ENCODE results near the gene PTTG1. TPM values are rescaled to one million over a fixed set of nuclear protein-coding genes. Genes with fewer than 3 reads are reported as not detected.

PTTG1 gene
- total RNA-seq, 1 experiment from 2014 or later, result 183 TPM

DNA sequence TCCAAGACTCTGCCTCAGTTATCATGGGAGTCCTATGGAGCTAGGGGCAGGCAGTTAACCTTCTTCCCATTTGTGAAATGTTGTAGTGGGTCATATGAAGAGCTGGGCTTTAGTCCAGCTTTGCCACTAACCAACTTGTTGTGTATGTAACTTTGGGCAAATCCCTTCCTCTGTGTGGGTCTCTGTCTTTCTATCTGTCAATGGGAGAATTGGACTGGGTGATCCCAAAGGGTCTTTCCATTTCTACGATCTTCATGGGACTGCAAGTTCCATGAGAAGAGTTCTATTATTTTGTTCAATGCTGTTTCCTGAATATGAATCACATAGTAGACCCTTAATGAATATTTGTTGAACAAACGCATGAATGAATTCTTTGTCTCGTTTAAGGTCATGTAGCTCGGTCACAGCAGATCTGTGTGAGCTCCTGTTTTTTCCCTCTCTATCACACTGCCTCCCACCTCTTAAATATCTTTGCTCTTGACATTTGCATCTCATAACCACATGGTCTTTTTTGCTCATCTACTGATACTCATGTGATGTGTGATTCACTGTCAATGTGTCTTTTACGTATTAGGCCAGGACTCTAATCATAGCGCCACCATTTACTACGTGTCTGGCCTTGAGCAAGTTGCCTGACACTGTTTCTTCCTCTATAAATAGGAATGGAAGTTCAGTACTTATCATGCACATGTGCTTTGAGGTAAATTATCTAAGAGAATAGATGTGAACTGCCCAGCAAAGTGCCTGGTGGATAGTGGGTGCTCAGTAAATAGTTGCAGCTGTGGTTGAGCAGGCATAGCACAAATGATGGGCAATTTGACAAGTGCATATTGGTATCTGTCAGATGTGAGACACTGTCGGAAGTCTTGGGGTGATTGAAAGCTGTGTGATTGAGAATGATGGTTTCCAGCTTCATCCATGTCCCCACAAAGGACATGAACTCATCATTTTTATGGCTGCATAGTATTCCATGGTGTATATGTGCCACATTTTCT is 37.4 kb downstream of the PTTG1 start:
- Histone ChIP-seq H3K4me3 (replicated peaks in 1 of 2; ENCODE audit: low read depth in 1 of 2, low read length in 2 of 2) (no peak overlapping the region), H3K4me2 (ENCODE audit: low read length) (no peak overlapping the region), H3K27ac (ENCODE audit: low read depth, low read length) (no peak overlapping the region), H4K20me1 (ENCODE audit: insufficient read depth) (no peaks in the 10 kb centered on the region), H3K9me3 (ENCODE audit: control insufficient read depth in 1 of 2, insufficient read depth in 1 of 2, low read depth in 1 of 2, low read length in 2 of 2) (no peaks in the 10 kb centered on the region), H3K4me1 (ENCODE audit: control insufficient read depth in 1 of 2, insufficient read depth in 2 of 2, low read length in 2 of 2) (no peaks in the 10 kb centered on the region), H3K79me2 (ENCODE audit: insufficient read depth, low read length) (no peaks in the 10 kb centered on the region), H2AFZ (ENCODE audit: low read depth, low read length, poor library complexity, severe bottlenecking) (no peak overlapping the region), H3K27me3 (ENCODE audit: insufficient read depth, low read length) (peaks cover 18% of the 10 kb centered on the region; the same call in 1 of the 2 replicates), H3K9me2 (ENCODE audit: insufficient read depth) (no peaks in the 10 kb centered on the region), H3K36me3 (ENCODE audit: control insufficient read depth in 1 of 2, insufficient read depth in 2 of 2, low read length in 2 of 2) (no peaks in the 10 kb centered on the region), H3K9ac (ENCODE audit: low read length) (no peak overlapping the region)
- DNase-seq (ENCODE audit: low read depth, low spot score) (no peak), ATAC-seq (no peak)
- ChIA-PET POLR2A (no interaction called here), RAD21 (ENCODE audit: low non-redundant PET in 1 of 2, low total read pairs in 2 of 2, uncharacterized antibody in 2 of 2, unreplicated experiment in 2 of 2) (no interaction called here), CTCF (interaction anchor here (1.2 kb wide), 1 partner anchor 21 kb away, joined by 3 read pairs; no protein-coding TSS in a partner anchor)
- BruUV-seq (replicated peaks), result no TSS peak
- intact Hi-C loops (cut with micrococcal nuclease), result no loop called here
- TF ChIP-seq TCF7L2 (IDR thresholded peaks at IDR 0.05; ENCODE audit: borderline replicate concordance, extremely low read depth, insufficient read depth, insufficient read length), result no peak
- TF ChIP-seq SIN3A (IDR thresholded peaks at IDR 0.05; ENCODE audit: low read depth), result no peak
- TF ChIP-seq ZNF274 (IDR thresholded peaks at IDR 0.05; ENCODE audit: low read depth, low read length), result no peak
- no peak for TF ChIP-seq ZFX (IDR thresholded peaks at IDR 0.05)
- no peak for TF ChIP-seq JUND (IDR thresholded peaks at IDR 0.05)
- TF ChIP-seq, protein P1, sequence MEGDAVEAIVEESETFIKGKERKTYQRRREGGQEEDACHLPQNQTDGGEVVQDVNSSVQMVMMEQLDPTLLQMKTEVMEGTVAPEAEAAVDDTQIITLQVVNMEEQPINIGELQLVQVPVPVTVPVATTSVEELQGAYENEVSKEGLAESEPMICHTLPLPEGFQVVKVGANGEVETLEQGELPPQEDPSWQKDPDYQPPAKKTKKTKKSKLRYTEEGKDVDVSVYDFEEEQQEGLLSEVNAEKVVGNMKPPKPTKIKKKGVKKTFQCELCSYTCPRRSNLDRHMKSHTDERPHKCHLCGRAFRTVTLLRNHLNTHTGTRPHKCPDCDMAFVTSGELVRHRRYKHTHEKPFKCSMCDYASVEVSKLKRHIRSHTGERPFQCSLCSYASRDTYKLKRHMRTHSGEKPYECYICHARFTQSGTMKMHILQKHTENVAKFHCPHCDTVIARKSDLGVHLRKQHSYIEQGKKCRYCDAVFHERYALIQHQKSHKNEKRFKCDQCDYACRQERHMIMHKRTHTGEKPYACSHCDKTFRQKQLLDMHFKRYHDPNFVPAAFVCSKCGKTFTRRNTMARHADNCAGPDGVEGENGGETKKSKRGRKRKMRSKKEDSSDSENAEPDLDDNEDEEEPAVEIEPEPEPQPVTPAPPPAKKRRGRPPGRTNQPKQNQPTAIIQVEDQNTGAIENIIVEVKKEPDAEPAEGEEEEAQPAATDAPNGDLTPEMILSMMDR (IDR thresholded peaks at IDR 0.05 in 2 of 3, conservative IDR thresholded peaks at IDR 0.05 in 1 of 3; ENCODE audit: borderline replicate concordance in 1 of 3, insufficient read depth in 1 of 3, low read depth in 2 of 3, low read length in 2 of 3), result no peak
- no peak for TF ChIP-seq ELF1 (IDR thresholded peaks at IDR 0.05; ENCODE audit: borderline replicate concordance, low read depth)
- TF ChIP-seq FOSL1 (IDR thresholded peaks at IDR 0.05; ENCODE audit: low read depth), result no peak
- no peak for TF ChIP-seq CBX3 (IDR thresholded peaks at IDR 0.05; ENCODE audit: low read depth)
- TF ChIP-seq SRF (IDR thresholded peaks at IDR 0.05; ENCODE audit: low read depth), result no peak
- TF ChIP-seq, protein P2, sequence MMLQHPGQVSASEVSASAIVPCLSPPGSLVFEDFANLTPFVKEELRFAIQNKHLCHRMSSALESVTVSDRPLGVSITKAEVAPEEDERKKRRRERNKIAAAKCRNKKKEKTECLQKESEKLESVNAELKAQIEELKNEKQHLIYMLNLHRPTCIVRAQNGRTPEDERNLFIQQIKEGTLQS (IDR thresholded peaks at IDR 0.05), result no peak
- no peak for TF ChIP-seq CEBPB (IDR thresholded peaks at IDR 0.05; ENCODE audit: low read depth)
- TF ChIP-seq EZH2 (IDR thresholded peaks at IDR 0.05), result no peak
- no peak for TF ChIP-seq EGR1 (IDR thresholded peaks at IDR 0.05; ENCODE audit: low read depth)
- TF ChIP-seq RAD21 (IDR thresholded peaks at IDR 0.05; ENCODE audit: low read depth), result no peak
- no peak for TF ChIP-seq POLR2AphosphoS5 (IDR thresholded peaks at IDR 0.05; ENCODE audit: low read depth, low read length)
